GM12801 (cell line): ENCODE data around the gene GFRA1.

Experiments used
- TF ChIP-seq, protein P1 (sequence below): IDR thresholded peaks from one replicate; pipeline ENCODE4 v1.5.1; 2011; ENCODE audit warnings: control low read depth; ENCODE audit not compliant: insufficient read length; ENCODE audit errors: extremely low read depth

The GFRA1 gene

DNA sequence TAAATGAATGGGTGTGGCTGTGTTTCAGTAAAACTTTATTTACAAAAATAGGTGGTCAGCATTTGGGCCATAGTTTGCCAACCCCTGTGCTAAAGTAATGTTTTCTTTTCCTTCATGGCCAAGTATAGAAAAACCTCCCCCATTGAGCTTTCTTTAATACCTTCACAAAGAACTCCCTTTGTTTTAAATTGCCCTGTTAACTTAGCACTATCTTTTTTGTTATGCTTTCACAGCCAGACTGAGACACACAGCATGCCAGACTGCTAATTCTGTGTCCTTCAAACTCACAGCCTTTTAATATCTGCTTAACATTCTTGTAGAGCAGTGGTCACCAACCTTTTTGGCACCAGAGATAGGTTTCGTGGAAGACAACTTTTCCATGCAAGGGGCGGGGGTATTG lies 78.0 kb downstream of the GFRA1 start:
- TF ChIP-seq, protein P1, sequence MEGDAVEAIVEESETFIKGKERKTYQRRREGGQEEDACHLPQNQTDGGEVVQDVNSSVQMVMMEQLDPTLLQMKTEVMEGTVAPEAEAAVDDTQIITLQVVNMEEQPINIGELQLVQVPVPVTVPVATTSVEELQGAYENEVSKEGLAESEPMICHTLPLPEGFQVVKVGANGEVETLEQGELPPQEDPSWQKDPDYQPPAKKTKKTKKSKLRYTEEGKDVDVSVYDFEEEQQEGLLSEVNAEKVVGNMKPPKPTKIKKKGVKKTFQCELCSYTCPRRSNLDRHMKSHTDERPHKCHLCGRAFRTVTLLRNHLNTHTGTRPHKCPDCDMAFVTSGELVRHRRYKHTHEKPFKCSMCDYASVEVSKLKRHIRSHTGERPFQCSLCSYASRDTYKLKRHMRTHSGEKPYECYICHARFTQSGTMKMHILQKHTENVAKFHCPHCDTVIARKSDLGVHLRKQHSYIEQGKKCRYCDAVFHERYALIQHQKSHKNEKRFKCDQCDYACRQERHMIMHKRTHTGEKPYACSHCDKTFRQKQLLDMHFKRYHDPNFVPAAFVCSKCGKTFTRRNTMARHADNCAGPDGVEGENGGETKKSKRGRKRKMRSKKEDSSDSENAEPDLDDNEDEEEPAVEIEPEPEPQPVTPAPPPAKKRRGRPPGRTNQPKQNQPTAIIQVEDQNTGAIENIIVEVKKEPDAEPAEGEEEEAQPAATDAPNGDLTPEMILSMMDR: no peak

DNA sequence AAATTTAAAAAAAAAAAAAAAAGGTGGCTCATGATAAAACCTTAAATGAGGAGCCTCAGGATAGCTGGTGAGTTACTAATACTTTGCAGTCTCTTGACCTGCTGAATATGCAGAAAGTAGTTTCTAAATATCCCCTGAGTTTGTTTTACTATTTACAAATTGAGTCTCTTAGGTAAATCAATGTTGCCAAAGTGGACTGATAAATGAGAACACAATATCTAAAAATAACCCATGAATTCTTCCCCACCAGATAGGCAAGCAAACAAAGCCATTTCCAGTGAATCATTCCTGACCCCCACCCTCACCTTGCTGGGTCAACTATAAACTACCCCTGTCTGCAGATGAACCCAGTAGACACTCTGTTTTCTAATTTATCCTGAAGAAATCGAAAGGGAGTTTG lies 78.9 kb downstream of the GFRA1 start:
- TF ChIP-seq, protein P1: no peak

DNA sequence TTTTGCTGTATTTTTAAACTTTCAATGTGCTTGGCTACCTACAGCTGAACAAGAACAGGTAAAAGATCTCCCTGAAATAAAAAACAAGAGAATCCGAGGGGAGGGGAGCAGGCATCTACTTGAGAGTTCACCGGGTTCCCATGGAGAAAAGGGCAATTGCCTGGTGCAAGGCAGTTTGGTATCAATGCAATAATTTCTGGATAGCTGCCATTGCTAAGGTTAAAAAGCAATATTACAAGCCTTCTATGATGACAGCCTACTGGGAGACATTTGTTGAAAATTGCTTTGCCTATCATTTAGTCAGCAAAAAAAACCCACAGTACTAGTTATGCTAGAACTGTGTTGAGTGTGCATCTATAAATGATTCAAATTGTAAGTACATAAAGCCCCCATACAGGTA lies 82.1 kb downstream of the GFRA1 start:
- TF ChIP-seq, protein P1: no peak

DNA sequence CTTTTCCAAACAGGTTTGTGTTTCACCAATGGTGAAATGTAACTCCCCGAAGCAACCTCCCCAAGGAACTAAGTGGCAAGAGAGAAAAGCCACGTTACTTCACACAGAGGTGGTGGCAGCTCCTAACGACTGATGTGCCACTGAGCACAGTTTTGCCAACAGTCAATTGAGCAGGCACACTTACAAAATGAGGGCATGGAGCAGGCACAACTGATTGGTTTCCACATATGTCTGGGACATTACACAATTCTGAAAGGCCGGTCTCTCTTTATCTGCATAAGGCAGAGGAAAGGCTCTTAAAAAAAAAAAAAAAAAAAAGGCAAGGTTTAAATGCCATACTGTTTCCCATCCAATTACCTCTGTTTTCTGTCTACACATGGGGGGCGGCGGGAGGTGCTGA lies 86.7 kb downstream of the GFRA1 start:
- TF ChIP-seq, protein P1: no peak

DNA sequence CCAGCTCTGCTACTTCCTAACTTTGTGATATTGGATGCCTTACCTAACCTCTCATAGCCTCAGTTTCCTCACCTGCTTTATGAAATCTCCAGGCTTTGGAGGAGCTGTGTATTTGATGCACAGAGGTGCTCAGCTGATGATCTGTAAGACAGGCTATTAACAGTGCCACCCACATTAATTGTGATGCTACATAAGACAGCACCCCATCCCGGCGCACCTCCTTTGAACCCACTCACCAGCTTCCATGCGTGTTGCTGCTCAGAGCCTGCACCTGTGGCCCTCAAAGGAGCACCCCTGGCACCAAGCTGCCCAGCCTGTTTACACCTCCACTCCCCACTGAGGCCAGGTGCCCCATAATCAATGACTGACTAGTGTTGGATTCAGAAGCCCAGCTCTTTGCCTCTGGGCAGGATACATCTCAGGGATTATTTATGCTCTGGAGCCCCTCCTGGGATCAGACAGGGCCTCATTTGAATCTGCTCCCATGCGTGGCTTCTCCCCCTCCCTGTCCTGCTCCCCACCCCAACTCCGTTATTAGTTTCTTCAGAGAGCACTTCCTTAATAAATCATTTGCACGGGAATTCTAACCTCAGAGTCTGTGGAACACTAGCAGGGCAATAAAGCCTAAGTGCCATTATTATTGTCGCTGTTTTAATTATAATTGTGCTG lies 87.7 kb downstream of the GFRA1 start:
- TF ChIP-seq, protein P1: no peak

DNA sequence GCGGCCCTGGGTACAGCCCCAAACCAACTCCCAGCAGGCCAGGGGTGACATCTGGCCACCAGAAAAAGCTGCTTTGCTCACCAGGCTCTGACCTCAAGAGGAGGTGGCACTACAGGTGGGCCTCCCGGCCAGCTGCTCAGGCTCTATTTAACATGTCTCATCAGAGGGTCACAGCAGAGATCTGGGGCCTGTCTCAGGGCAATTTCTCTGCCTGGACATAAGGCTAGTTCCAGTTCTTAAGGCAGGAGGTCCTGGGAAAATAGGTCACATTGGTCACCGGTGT lies 88.6 kb downstream of the GFRA1 start:
- TF ChIP-seq, protein P1: no peak

DNA sequence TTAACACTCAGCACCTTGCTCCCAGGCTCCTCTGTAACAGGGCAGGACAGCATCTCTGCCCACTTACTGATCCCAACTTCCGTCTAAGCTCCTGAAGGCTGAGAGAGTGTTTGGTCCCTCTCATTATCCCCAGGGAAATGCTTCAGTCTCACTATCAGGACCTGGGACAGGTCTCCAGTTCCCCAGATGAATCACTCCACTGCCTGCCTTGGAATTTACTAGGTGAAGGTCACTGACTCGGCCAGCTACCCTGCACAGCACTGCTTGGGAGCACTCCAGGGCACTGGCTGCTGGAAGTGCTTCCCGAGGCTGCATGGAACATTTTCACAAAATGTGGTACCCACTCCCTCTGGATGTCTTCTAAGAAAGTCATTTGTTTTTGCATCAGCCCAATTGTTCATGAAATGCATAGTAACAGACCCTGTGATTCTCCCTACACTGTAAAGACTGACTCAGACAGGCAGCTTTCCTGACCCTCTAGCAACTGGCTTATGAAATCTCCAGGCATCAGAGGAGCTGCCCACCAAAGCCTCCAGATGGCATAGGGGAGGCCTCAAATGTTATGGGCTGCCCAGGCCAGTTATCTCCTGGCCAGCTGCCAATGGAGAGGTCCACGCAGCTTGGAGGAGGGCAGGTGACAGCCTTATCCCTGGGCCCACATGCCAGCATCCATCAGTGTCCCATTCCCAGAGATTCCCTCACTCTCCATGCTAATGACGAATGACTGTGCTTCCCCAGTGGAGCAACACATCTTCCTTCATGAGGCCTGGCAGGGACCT lies 89.1 kb downstream of the GFRA1 start:
- TF ChIP-seq, protein P1: no peak
